GM19240 (cell line): ENCODE data around the gene GBX1.
A peak's percentile ranks its signal among the peaks of the same experiment; 100 is the strongest.

ENCODE experiments used
- DNase-seq: peaks from one replicate; pipeline ENCODE4 v3.0.0; 2011; ENCODE audit warnings: low spot score; ENCODE audit not compliant: insufficient read length

GBX1 gene

DNA sequence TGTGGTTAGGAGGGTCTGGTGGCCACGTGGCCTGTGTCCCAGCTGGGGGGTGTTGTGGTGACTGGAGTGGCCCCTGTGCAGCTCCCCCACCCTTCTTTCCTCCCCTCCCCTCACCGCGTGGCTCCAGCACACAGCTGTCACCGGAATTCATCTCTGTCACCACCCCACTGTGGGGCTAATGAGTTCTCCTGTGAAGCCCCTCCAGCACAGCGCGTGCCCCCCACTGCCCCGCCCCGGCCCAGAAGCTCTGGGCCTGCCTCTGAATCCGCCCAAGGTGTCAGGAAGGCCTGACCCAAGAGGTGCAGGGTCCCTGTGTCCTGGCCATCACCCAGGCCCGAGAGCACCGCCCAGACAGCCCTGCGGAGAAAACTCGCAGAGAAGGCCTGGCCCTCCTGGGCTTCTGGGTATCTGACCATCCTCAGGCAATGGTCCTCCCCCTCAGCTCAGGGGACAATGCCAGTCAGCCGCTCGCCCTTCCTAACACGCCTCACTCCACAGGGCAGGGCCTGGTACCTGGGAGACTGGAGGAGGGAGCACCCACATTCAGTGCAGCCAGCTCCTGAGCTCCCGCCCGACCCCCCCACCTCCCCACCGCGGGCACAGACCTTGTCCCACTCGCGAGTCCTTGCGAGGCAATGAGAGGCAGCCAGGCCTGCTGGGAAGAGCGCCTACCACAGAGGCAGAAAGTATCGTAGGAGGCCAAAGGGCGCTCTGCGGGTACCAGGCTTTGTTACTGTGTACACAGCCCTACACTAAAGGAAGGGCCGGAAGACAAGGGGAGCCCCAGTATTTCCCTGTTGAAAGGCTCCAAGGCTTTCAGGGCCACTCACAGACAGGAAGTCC lies 38.2 kb downstream of the GBX1 start:
- no peak for DNase-seq

GRCh38 chr7:151128716-151129115 lies 38.8 kb downstream of the GBX1 start:
- no peak for DNase-seq

GRCh38 chr7:151128144-151128543 lies 39.4 kb downstream of the GBX1 start:
- no peak for DNase-seq

DNA sequence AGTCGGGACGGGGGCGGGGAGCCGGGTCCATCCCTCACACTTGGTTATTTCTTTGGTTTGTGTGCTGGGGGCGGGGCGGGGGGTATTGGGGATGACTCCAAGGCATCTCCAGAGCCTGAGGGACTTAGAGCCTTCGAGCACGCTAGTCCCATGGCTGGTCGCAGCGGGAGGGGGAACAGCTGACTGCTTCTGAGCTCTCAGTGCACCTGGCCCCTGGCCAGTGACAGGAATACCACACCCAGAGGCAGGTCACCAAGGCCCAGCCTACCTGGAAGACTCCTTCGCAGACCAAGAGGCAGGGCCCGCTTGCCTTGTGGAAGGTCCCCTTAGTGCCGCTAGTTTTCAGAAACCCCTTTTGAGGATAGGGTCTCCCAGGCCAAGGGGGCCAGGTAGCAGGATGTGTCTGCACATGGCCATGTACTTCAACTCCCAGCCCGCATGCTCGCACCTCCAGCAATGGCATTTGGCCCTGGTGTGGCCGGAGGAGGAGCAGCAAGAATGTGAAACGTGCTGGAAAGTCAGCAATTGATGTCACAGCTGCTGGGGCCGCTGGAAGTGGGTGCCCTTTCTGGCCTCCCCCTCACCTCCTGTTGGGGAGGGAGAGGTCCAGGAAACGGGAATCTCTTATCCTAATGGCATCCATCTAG lies 40.9 kb downstream of the GBX1 start:
- no peak for DNase-seq

DNA sequence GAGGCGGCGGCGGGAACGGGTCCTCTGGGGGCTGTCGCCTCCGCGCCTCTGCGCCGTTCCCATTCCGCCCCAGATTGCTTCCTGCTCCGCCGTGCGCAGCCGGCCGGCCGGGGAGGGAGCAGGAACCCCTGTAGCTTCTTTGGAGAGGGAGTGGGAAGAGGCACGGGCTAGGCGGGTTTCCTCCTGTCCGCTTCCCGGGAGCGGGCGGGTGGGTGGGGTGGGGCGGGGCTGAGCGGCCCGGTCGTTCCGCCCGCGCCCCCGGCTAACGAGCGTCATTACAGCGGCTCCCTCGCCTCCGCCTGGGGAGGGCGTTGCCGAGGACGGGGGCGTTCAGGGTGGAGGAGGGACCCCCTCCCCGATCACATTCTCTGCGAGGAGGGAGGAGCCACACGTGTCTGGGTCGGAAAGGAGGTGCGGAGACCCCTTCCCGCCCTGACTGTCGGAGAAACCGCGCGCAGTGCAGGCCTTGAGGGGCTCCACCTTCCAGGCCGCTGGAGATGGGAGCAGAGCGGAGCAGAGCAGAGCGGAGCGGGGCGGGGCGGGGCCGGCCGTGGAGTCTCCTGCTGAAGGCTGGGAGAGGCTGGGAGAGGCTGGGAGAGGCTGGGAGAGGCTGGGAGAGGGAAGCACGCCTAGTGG lies 41.5 kb downstream of the GBX1 start:
- no peak for DNase-seq

DNA sequence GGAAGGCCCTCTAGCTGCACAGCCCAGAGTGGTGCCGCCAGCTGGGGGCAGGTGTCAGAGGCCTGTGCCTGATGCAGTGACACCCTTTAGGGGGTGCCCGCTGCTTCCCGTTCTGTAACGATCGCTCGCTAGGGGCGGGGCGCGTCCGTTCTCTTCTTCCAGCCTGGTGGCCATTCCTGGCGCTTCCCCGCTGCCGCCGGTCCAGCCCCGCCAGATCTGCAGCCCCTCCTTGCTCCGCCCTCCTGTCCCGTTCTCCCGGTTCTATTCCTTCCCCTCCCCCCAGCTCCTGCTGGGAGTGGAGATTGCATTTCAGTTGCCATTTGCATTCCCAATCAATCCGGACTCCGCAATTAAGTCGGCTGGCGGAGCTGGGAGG lies 42.0 kb downstream of the GBX1 start:
- DNase-seq: no peak

DNA sequence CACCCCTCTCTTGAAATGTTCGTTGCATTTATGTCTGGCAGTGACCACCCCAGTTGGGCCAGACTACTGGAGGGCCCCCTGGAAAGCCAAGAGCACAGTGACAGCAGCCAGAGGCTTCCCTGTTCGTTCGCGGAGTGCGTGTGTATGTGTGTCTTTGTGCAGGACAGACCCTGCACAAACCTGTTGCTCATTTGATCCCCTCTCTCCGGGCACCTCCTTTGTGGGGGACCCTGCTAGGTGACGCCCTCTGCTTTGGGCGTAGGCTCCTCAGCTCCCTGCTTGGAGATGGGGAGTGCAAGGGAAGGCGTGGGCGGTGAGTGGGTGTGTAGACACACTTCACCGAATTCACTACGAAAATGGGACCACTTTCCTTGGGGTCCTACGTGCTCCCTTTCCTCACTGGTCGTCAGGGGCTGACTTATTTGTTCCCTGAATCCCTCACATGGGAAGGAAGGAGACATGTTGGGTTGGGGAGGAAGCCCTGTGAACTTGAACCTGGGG lies 42.5 kb downstream of the GBX1 start:
- no peak for DNase-seq

GRCh38 chr7:151124481-151124880 lies 43.0 kb downstream of the GBX1 start:
- DNase-seq: no peak

DNA sequence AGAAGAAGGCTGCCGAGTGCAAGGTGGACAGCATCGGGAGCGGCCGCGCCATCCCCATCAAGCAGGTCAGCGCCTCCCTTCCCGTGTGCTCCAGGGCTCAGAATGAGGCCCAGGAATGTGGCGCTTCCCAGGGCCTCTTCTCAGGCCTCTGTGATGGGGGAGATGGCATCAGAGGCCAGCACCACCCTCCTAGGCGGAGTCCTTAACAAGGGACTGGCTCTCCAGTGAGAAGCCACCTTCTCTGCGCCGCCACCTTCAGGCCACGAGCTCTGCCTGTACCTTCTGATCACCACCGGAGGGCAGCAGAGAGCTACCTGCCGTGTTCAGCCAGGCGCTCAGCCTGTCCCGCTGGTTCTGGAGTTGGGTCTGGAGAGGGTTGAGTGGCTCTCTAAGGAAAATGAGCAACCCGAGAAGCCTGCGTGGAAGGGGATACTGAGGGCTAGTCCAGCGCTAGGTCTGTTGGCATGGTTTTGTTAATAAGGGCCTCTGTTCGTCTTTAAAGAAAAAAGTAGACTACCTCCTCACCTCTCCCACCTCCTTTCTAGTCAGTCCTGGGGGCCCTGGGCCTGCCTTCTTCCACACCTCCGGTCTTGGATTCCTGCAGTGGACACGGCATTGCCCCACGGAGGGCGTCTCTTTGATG lies 43.6 kb downstream of the GBX1 start:
- peak; percentile 100 for DNase-seq

- no peak for DNase-seq
Observed at GRCh38 chr7:151123158-151123821, 44.2 kb downstream of the GBX1 start.

DNA sequence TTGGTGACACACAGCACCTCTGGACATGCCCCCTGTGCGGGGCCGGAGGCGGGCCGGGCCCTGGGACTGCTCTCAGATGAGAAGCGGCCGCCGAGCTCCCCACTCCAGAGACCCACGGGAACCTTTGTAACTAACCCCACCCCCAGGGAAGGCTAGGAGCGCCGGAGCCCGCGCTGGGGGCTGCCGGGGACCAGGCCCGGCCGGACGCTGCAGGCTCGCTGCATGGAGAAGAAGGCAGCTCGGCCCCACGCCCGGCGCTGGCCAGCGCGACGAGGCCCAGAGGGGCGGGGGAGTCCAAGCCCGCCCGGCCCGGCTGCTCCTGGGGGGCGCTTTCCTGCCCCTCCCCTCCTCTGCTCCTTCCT lies 44.7 kb downstream of the GBX1 start:
- DNase-seq: no peak

DNA sequence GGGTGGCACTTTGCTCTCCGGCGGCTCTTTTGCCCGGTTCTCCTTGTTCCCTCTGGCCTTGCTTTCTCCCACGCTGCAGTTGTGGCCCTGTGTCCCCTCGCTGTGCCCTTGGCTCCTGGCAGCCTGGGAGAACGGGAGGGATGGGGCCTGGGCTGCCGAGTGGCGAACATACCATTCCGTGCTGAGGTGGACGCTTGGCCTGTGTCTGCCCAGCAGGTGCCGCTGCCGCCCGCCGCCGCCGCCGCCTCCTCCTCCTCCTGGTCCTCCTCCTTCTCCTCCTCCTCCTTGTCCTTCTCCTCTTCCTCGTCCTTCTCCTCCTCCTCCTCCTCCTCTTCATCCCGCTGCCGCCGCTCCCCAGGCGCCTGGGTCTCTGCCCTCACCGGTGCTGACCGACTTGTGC lies 45.2 kb downstream of the GBX1 start:
- no peak for DNase-seq

- no peak for DNase-seq
Observed at GRCh38 chr7:151121380-151122170, 45.9 kb downstream of the GBX1 start.

DNA sequence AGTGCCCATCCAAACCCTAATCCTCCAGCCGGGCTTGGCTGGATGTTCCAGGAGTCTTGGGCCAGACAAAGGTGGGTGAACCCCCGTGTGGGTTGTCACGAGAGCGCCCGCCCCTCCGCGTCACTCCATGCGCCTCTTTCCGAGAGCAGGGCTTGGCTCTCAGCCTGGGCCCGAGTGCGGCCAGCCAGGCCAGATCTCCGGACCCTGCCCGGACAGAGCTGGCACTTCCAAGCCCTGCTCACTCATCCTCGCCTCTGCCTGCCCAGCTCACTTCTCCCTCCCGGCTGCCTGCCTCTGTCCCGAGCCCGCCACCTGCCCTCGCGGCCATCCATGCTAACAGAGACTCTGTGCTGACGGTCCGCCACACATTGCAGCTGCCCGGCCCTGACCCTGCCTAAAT lies 46.6 kb downstream of the GBX1 start:
- DNase-seq: no peak

DNA sequence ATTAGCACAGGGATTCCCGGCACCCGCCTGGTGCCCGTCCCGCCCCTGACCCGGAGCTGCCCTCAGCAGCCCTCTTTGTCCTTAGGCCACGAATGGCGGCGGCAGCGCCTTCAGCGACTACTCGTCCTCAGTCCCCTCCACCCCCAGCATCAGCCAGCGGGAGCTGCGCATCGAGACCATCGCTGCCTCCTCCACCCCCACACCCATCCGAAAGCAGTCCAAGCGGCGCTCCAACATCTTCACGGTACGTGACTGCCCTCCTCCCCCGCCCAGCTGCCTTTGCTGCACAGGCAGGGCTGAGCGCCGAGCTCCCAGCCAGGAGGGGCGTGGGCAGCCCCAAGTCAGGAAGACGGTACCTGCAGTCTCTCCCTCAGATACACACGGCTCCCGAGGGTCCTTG lies 47.6 kb downstream of the GBX1 start:
- DNase-seq: no peak

- no peak for DNase-seq
Observed at GRCh38 chr7:151119055-151119415, 48.5 kb downstream of the GBX1 start.

DNA sequence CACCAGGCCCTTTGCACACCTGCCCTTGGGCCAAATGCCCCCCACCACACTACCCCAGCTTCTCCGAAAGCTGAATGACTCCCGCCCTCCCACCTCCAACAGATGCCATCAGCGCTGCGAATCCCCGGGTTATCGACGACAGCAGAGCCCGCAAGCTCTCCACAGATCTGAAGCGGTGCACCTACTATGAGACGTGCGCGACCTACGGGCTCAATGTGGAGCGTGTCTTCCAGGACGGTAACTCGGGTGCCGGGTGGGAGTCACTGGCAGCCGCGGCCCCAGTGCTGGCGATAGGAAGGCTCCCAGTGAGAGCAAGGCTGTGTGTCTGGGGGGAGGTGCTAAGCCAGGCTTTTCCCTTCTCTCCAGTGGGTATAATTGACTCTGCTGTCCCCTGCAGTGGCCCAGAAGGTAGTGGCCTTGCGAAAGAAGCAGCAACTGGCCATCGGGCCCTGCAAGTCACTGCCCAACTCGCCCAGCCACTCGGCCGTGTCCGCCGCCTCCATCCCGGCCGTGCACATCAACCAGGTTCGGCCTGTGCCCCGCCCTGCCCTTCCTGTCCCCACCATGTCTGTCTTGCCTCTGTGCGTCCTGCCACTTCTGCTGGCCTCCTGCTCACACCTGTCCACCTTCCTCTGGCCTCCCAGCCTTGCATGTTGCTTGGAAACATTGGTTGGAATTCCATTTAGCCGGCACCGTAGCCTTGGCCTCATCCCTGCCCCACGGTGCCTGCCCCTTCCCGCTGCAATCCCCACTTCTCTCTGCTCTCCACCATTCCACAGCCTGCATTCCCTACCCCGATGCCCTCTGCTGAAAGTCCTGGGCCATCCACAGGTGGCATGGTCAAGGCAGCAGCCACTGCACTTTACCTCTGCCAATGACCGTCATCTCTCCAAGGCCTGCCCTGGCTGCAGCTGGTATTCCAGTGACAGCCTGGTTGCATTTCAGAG lies 49.1 kb downstream of the GBX1 start:
- no peak for DNase-seq

DNA sequence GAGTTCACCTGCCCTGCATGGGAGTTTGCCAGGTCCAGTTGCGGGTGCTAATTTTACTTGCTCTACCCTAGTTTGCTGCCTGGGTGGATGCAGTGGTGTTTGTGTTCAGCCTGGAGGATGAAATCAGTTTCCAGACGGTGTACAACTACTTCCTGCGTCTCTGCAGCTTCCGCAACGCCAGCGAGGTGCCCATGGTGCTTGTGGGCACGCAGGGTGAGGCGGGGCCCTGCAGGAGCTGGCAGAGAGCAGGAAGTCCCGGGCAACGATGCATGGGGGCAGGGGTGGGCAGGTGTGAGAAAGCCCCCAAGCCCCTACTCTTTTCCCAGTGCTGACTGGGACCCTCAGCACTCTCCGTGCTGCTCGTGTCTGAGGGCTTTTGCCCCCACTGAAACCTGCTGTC lies 49.9 kb downstream of the GBX1 start:
- no peak for DNase-seq

DNA sequence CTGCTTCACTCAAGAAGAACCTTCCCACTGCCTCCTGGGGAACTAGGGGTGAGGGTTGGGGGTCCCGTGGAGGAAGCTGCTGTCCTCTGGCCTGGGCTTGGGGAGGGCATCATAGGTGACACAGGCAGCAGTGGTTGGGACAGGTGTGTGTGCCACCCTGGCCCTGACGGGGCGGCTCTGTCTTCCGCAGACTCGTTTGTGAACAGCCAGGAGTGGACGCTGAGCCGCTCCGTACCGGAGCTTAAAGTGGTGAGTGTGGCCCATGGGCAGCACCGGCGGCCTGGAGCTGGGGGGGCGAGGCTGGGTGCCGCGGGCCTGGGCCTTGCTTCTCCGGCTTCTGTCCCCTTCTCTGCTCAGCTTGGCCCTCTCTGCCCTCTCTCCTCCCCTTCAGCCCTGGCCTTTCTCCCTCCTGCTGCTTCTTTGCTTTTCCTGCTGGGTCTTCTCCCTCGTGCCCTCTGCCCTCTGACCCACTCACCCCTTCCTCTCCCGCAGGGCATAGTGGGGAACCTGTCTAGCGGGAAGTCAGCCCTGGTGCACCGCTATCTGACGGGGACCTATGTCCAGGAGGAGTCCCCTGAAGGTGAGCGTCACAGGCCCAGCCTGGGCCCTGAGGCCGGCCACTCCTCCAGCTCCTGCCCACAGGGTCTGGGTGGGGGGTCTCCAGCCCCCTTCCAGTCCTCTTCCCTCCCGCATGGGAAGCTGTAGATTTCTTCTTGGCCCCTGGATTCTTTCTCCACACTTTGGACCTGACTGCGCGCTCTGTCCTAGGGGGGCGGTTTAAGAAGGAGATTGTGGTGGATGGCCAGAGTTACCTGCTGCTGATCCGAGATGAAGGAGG lies 50.7 kb downstream of the GBX1 start:
- no peak for DNase-seq
